Measurements from ENCODE around the gene NMRAL1.

NMRAL1 gene

GRCh38 chr16:4474192-4474961 is at the start of gene NMRAL1:
NMRAL1 (minus strand) TSS chr16:4474625; CDS start chr16:4474132, 493 bp downstream.
- DNase-seq (ENCODE audit: low spot score) = peak; percentile 86

GRCh38 chr16:4523686-4524085 is 49.3 kb upstream of the NMRAL1 start:
- DNase-seq (ENCODE audit: low spot score) = no peak

GRCh38 chr16:4522051-4522581 is 47.7 kb upstream of the NMRAL1 start:
- no peak for DNase-seq (ENCODE audit: low spot score)

- no peak for DNase-seq (ENCODE audit: low spot score)
These were observed 46.5 kb upstream of the NMRAL1 start for GRCh38 chr16:4520913-4521312.

- no peak for DNase-seq (ENCODE audit: low spot score)
These were observed 45.0 kb upstream of the NMRAL1 start for GRCh38 chr16:4519274-4520058.

GRCh38 chr16:4517812-4518680 is 43.6 kb upstream of the NMRAL1 start:
- no peak for DNase-seq (ENCODE audit: low spot score)

GRCh38 chr16:4515611-4516233 is 41.3 kb upstream of the NMRAL1 start:
- no peak for DNase-seq (ENCODE audit: low spot score)

GRCh38 chr16:4514606-4515005 is 40.2 kb upstream of the NMRAL1 start:
- DNase-seq (ENCODE audit: low spot score) = no peak

- DNase-seq (ENCODE audit: low spot score) = no peak
These were observed 39.5 kb upstream of the NMRAL1 start for GRCh38 chr16:4513881-4514280.

- no peak for DNase-seq (ENCODE audit: low spot score)
These were observed 38.8 kb upstream of the NMRAL1 start for GRCh38 chr16:4513086-4513860.

GRCh38 chr16:4512473-4512872 is 38.0 kb upstream of the NMRAL1 start:
- DNase-seq (ENCODE audit: low spot score) = no peak

- no peak for DNase-seq (ENCODE audit: low spot score)
These were observed 37.1 kb upstream of the NMRAL1 start for GRCh38 chr16:4511441-4512082.

GRCh38 chr16:4510747-4511426 is 36.5 kb upstream of the NMRAL1 start:
- DNase-seq (ENCODE audit: low spot score) = no peak

GRCh38 chr16:4510131-4510530 is 35.7 kb upstream of the NMRAL1 start:
- no peak for DNase-seq (ENCODE audit: low spot score)

- DNase-seq (ENCODE audit: low spot score) = no peak
These were observed 35.0 kb upstream of the NMRAL1 start for GRCh38 chr16:4509420-4509819.

GRCh38 chr16:4508806-4509205 is 34.4 kb upstream of the NMRAL1 start:
- no peak for DNase-seq (ENCODE audit: low spot score)

GRCh38 chr16:4507588-4508345 is 33.3 kb upstream of the NMRAL1 start:
- no peak for DNase-seq (ENCODE audit: low spot score)

GRCh38 chr16:4506450-4506849 is 32.0 kb upstream of the NMRAL1 start:
- DNase-seq (ENCODE audit: low spot score) = peak; percentile 70
